Measurements from ENCODE around the gene GZMM.

- TF ChIP-seq, protein P1, sequence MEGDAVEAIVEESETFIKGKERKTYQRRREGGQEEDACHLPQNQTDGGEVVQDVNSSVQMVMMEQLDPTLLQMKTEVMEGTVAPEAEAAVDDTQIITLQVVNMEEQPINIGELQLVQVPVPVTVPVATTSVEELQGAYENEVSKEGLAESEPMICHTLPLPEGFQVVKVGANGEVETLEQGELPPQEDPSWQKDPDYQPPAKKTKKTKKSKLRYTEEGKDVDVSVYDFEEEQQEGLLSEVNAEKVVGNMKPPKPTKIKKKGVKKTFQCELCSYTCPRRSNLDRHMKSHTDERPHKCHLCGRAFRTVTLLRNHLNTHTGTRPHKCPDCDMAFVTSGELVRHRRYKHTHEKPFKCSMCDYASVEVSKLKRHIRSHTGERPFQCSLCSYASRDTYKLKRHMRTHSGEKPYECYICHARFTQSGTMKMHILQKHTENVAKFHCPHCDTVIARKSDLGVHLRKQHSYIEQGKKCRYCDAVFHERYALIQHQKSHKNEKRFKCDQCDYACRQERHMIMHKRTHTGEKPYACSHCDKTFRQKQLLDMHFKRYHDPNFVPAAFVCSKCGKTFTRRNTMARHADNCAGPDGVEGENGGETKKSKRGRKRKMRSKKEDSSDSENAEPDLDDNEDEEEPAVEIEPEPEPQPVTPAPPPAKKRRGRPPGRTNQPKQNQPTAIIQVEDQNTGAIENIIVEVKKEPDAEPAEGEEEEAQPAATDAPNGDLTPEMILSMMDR (IDR thresholded peaks at IDR 0.05; ENCODE audit: poor library complexity): no peak
- TF ChIP-seq EZH2 (IDR thresholded peaks at IDR 0.05; ENCODE audit: borderline replicate concordance) (no peak), EZH2phosphoT487 (IDR thresholded peaks at IDR 0.05; ENCODE audit: low read depth, severe bottlenecking, unreplicated experiment) (no peak)
Measured at GRCh38 chr19:538641-539428, 5.0 kb upstream of the GZMM start.
